B cell (primary cell): ENCODE data around the gene QRFPR. TPM values are rescaled to one million over a fixed set of nuclear protein-coding genes. Genes with fewer than 3 reads are reported as not detected.

Experiments
- ATAC-seq: fragments of 200-7000 bp; cut with Tn5 transposase; one replicate; pipeline ENCODE4 v1.10.0; 2021; ENCODE audit warnings: low read depth, mild to moderate bottlenecking, moderate number of reproducible peaks, moderate library complexity
- CTCF ChIA-PET: fragments of 350-600 bp; sonication (Branson Sonifier 250); formaldehyde crosslinking; loops from one replicate; lab custom pipeline; 2021; ENCODE audit warnings: antibody characterized with exemption, inconsistent platforms; lab: Charles Lee
- POLR2A ChIA-PET: fragments of 350-600 bp; sonication (Branson Sonifier 250); formaldehyde crosslinking; loops from one replicate; lab custom pipeline; 2021; ENCODE audit warnings: antibody characterized with exemption; lab: Charles Lee
- DNase-seq: peaks from one replicate; pipeline ENCODE4 v3.0.0; 2013
- H2AFZ ChIP-seq: 2 replicates; pipeline ENCODE4 v1.6.1; 2012; ENCODE audit warnings: mild to moderate bottlenecking, low read depth, low read length; ENCODE audit not compliant: insufficient read depth, poor library complexity, severe bottlenecking
- H3K27ac ChIP-seq, 2 donors: 1 replicate in 1 of 2; 2 replicates in 1 of 2; pipeline ENCODE4 v1.5.1; 2012 to 2013; ENCODE audit warnings: low read length in 2 of 2, mild to moderate bottlenecking in 2 of 2, moderate library complexity in 1 of 2
- H3K27me3 ChIP-seq, 4 experiments: fragments of 200-600 bp in 1 of 4; sonication (generic) in 1 of 4; replicated peaks in 1 of 4; 1 replicate in 2 of 4; 2 replicates in 2 of 4; pipeline versions ENCODE4 v1.6.1 to v1.7.0; 2013 to 2016; ENCODE audit warnings: low read length in 3 of 4, mild to moderate bottlenecking in 2 of 4, mixed read lengths in 1 of 4, moderate library complexity in 1 of 4; ENCODE audit not compliant: insufficient read depth in 4 of 4, control insufficient read depth in 3 of 4; ENCODE audit errors: control extremely low read depth in 1 of 4
- H3K36me3 ChIP-seq, 2 experiments: replicated peaks in 1 of 2; 1 replicate in 1 of 2; 2 replicates in 1 of 2; pipeline versions ENCODE4 v1.6.1 to v1.7.1; 2013; ENCODE audit warnings: low read length in 1 of 2; ENCODE audit not compliant: insufficient read depth in 2 of 2, control insufficient read depth in 1 of 2; ENCODE audit errors: control extremely low read depth in 1 of 2, extremely low read depth in 1 of 2
- H3K4me1 ChIP-seq, 2 donors: fragments of 200-600 bp in 1 of 2; sonication (generic) in 1 of 2; 1 replicate in 1 of 2; 2 replicates in 1 of 2; pipeline versions ENCODE4 v1.5.1 to v1.6.1; 2013 to 2017; ENCODE audit warnings: low read length in 2 of 2; ENCODE audit not compliant: control insufficient read depth in 2 of 2, insufficient read depth in 2 of 2
- H3K4me2 ChIP-seq: replicated peaks from 2 replicates; pipeline ENCODE3; 2012; ENCODE audit warnings: mild to moderate bottlenecking, low read depth, low read length; ENCODE audit not compliant: poor library complexity, severe bottlenecking
- H3K4me3 ChIP-seq, 5 experiments: fragments of 200-600 bp in 1 of 5; sonication (generic) in 1 of 5; 1 replicate in 3 of 5; 2 replicates in 2 of 5; pipeline versions ENCODE4 v1.5.1 to v1.7.0; 2011 to 2016; ENCODE audit warnings: low read length in 4 of 5, mild to moderate bottlenecking in 4 of 5, low read depth in 2 of 5, control low read depth in 1 of 5, moderate library complexity in 1 of 5; ENCODE audit not compliant: insufficient read depth in 1 of 5; ENCODE audit errors: control extremely low read depth in 1 of 5, extremely low read depth in 1 of 5
- H3K79me2 ChIP-seq: fragments of 200-600 bp; sonication (generic); one replicate; pipeline ENCODE4 v1.6.0; 2016; ENCODE audit warnings: low read length; ENCODE audit not compliant: control insufficient read depth, insufficient read depth
- H3K9ac ChIP-seq: fragments of 200-600 bp; sonication (generic); 2 replicates; pipeline ENCODE4 v1.6.1; 2017; ENCODE audit warnings: mild to moderate bottlenecking, low read length, moderate library complexity
- H3K9me3 ChIP-seq, 3 donors: one replicate each; pipeline versions ENCODE4 v1.6.1 to v1.7.1; 2013; ENCODE audit warnings: low read length in 2 of 3; ENCODE audit not compliant: control insufficient read depth in 2 of 3, insufficient read depth in 1 of 3; ENCODE audit errors: control extremely low read depth in 1 of 3
- H4K20me1 ChIP-seq: 2 replicates; pipeline ENCODE4 v1.6.0; 2012; ENCODE audit warnings: mild to moderate bottlenecking, low read length; ENCODE audit not compliant: insufficient read depth, control insufficient read depth, poor library complexity, severe bottlenecking
- H3K27ac Mint-ChIP-seq: one replicate; pipeline ENCODE4 v1.8.0; 2021; ENCODE audit warnings: mixed read lengths
- H3K27me3 Mint-ChIP-seq: one replicate; pipeline ENCODE4 v1.8.0; 2021; ENCODE audit warnings: mixed read lengths
- H3K4me1 Mint-ChIP-seq: one replicate; pipeline ENCODE4 v1.8.0; 2021; ENCODE audit warnings: mixed read lengths
- H3K4me3 Mint-ChIP-seq: one replicate; pipeline ENCODE4 v1.8.0; 2021; ENCODE audit warnings: mixed read lengths
- H3K9me3 Mint-ChIP-seq: one replicate; pipeline ENCODE4 v1.8.0; 2022; ENCODE audit warnings: mixed read lengths; ENCODE audit not compliant: insufficient read depth
- CTCF ChIP-seq: fragments of 200-600 bp; IDR thresholded peaks from one replicate; pipeline ENCODE4 v1.8.0; 2022; ENCODE audit warnings: antibody characterized with exemption, mild to moderate bottlenecking
- EZH2 ChIP-seq: IDR thresholded peaks from 2 replicates; pipeline ENCODE4 v1.6.1; 2012; ENCODE audit warnings: borderline replicate concordance, low read depth, mild to moderate bottlenecking, moderate library complexity, low read length; ENCODE audit not compliant: insufficient read depth, poor library complexity, severe bottlenecking
- WGBS: methylation state at CpG from one replicate; pipeline ENCODE4 v1.1.5; 2013; ENCODE audit warnings: missing lambda C conversion rate; ENCODE audit not compliant: insufficient coverage; 5-methylcytosine and 5-hydroxymethylcytosine counted together
- intact Hi-C: fragments of 100-400 bp; cut with micrococcal nuclease; formaldehyde crosslinking; loops from one replicate; pipeline ENCODE4 v1.10.0; 2022
- polyA plus RNA-seq: library from polyadenylated mRNA; depleted of rRNA; stranded (reverse); fragments of >200 nt; gene quantifications from 2 replicates; pipeline ENCODE4 v1.2.3, GENCODE V29; 2012
- total RNA-seq, 2 donors: library from RNA; stranded (reverse); fragments of 120-200 nt in 1 of 2; gene quantifications; 1 replicate in 1 of 2; 2 replicates in 1 of 2; pipeline versions ENCODE4 v1.2.3 to v1.2.4, GENCODE V29; 2013 to 2022

The QRFPR gene
- total and polyA plus RNA-seq, 2 donors (not counting 1 experiment from before 2014, with no cell fraction given) = not detected

GRCh38 chr4:121344098-121344497 is 36.7 kb downstream of the QRFPR start:
- Mint-ChIP-seq H3K27ac (no peak overlapping the region), H3K9me3 (no peaks in the 10 kb centered on the region), H3K27me3 (no peaks in the 10 kb centered on the region), H3K4me3 (no peak overlapping the region), H3K4me1 (no peaks in the 10 kb centered on the region)
- H3K9ac ChIP-seq = no peak overlapping the region
- no peak overlapping the region for H3K4me3 ChIP-seq
- DNase-seq (no peak), ATAC-seq (no peak)
- H3K9me3 ChIP-seq = no peaks in the 10 kb centered on the region
- ChIA-PET CTCF (no interaction called here), POLR2A (no interaction called here)
- no peaks in the 10 kb centered on the region for H3K36me3 ChIP-seq
- no peak overlapping the region for H2AFZ ChIP-seq
- no peaks in the 10 kb centered on the region for H3K4me1 ChIP-seq
- TF ChIP-seq EZH2 = no peak
- no peak for TF ChIP-seq CTCF
- WGBS = no CpG with 5 or more reads among the region's 1 CpG
- no peaks in the 10 kb centered on the region for H3K27me3 ChIP-seq
- H3K4me2 ChIP-seq = no peak overlapping the region
- H4K20me1 ChIP-seq = no peaks in the 10 kb centered on the region
- no peaks in the 10 kb centered on the region for H3K79me2 ChIP-seq
- intact Hi-C loops = no loop called here
- H3K27ac ChIP-seq = no peak overlapping the region

- no peak overlapping the region for H3K27ac Mint-ChIP-seq
- H3K36me3 ChIP-seq = no peaks in the 10 kb centered on the region
- intact Hi-C loops = no loop called here
- H3K27me3 ChIP-seq = no peaks in the 10 kb centered on the region
- no peaks in the 10 kb centered on the region for H3K9me3 Mint-ChIP-seq
- H3K4me1 ChIP-seq = no peaks in the 10 kb centered on the region
- ATAC-seq (no peak), DNase-seq (no peak)
- H3K79me2 ChIP-seq = no peaks in the 10 kb centered on the region
- POLR2A ChIA-PET = no interaction called here
- no peaks in the 10 kb centered on the region for H4K20me1 ChIP-seq
- no peaks in the 10 kb centered on the region for H3K27me3 Mint-ChIP-seq
- no peaks in the 10 kb centered on the region for H3K9me3 ChIP-seq
- TF ChIP-seq CTCF = no peak
- TF ChIP-seq EZH2 = no peak
- no peak overlapping the region for H2AFZ ChIP-seq
- H3K4me2 ChIP-seq = no peak overlapping the region
- no peak overlapping the region for H3K4me3 Mint-ChIP-seq
- no peak overlapping the region for H3K27ac ChIP-seq
- no peak overlapping the region for H3K4me3 ChIP-seq
- no peak overlapping the region for H3K9ac ChIP-seq
- CTCF ChIA-PET = interaction anchor here (0.6 kb wide), 1 partner anchor 134 kb away, joined by 5 read pairs; no protein-coding TSS in a partner anchor
- 83% methylated on average over 1 of the region's 2 CpGs for WGBS
- H3K4me1 Mint-ChIP-seq = no peaks in the 10 kb centered on the region
Measured at GRCh38 chr4:121340247-121340646, 40.6 kb downstream of the QRFPR start.
